ENCODE measurements around the gene EGLN3.
"Not testable (repeated sequence)": the region's sequence is repeated elsewhere in the genome, so short reads cannot be mapped to it uniquely, and the experiment has no call there.

EGLN3 gene

DNA sequence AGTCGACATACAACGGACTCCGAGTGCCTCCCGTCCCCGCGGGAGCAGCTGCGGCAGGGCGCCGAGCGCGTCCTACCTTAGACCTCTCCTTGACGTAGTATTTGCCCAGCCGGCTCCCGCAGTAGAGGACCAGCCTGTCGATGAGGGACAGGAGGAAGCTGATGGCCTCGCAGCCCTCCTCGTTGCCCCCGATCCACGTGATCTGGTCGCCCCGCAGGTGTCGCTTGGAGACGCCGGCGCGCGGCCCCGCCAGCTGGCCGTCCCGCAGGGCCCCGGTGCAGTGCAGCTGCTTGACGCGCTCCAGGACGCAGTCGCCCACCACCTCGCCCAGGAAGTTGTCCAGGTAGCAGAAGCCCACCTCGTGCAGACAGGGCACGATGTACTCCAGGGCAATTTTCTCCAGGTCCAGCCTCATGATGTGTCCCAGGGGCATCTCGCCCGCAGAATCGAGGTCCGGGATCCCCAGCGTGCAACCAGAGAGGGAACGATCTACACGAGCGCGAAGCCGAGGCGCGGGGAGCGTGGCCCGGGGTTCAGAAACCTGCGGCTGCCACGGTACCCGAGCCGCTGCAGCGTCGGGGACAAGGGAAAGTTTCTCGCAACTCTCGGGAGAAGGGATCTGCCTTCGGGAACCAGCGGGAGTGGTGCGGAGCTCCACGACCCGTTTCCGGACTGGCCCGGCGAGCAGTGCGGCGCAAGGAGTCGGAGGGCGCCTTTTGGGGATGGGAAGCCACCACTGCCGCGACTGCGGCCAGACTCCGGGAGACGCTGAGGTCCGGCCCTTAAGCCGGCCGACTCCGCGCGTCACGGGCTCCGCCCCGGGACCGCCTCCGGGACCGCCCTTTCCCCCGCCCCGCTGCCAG, at the start of gene EGLN3:
Gene EGLN3, minus strand, starts transcription at position 755 of the 863 bp plus-strand sequence. Its CDS starts 322 bp downstream, at position 433.
- peak; percentile 15 to 66 (median 50) for DNase-seq (ENCODE audit: low read depth in 2 of 3, low spot score in 1 of 3)

DNA sequence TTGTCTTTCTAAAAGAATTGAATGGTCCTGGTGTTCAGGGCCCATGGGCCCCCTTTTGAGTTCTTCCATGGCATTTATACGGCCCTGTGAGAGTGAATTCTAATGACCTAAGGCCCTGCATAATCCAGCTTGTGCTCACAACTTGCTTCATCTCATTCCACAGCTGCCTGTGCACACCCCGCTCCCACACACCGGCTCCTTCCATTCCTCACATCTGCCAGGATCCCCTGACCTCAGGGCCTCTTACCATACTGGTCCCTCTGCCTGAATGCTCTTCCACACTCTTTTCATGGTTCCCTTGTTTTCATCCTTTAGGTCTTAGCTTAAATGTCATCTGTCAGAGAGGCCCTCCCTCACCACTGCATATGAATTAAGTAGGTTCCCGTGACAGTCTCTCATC, 49.5 kb upstream of the EGLN3 start:
- no peak for DNase-seq (ENCODE audit: low read depth in 2 of 3, low spot score in 1 of 3)

GRCh38 chr14:33999771-34000291, 49.0 kb upstream of the EGLN3 start:
- DNase-seq (ENCODE audit: low read depth in 2 of 3, low spot score in 1 of 3): no peak

GRCh38 chr14:33997611-33998010, 46.7 kb upstream of the EGLN3 start:
- DNase-seq (ENCODE audit: low read depth in 2 of 3, low spot score in 1 of 3): no peak

- no peak for DNase-seq (ENCODE audit: low read depth in 2 of 3, low spot score in 1 of 3)
Observed at GRCh38 chr14:33996462-33996861, 45.6 kb upstream of the EGLN3 start.

- DNase-seq (ENCODE audit: low read depth in 2 of 3, low spot score in 1 of 3): no peak
Observed at GRCh38 chr14:33993246-33993645, 42.4 kb upstream of the EGLN3 start.

DNA sequence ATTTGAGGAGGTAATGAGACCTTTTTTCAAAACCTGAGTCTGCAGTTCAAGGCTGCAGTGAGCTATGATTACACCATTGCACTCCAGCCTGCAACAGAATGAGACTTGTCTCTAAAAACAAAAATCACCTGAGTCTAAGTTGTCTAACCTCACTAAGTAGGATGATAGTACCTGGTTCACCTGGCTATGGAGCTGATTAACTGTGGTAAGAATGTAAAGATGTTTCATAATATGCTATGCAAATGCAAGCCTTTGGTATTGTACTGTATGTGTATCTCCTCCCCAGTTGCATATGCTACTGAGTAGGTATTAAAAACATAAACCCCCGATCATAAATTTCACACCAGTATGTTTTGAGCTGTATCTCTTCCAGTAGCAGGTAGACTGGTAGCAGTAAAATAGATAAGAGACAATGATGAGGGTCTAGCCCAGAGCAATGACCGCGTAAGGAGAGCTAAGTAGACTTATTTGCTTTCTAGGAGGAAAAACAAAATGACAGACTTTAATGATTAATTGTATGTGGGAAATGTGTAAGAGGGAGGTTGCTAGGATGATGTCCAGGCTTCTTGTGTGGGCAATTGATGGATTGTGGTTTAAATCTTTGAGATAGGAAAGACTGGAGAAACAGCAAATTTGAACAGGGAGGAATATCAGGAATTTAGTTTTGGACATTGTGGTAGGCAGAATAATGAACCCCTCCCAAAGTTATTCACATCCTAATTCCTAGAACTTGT, 41.6 kb upstream of the EGLN3 start:
- DNase-seq (ENCODE audit: low read depth in 2 of 3, low spot score in 1 of 3): no peak

- DNase-seq (ENCODE audit: low read depth in 2 of 3, low spot score in 1 of 3): no peak
Observed at GRCh38 chr14:33990790-33991189, 39.9 kb upstream of the EGLN3 start.

- no peak for DNase-seq (ENCODE audit: low read depth in 2 of 3, low spot score in 1 of 3)
Observed at GRCh38 chr14:33987565-33988080, 36.7 kb upstream of the EGLN3 start.

- no peak for DNase-seq (ENCODE audit: low read depth in 2 of 3, low spot score in 1 of 3)
Observed at GRCh38 chr14:33986804-33987203, 35.9 kb upstream of the EGLN3 start.

GRCh38 chr14:33985242-33985641, 34.4 kb upstream of the EGLN3 start:
- DNase-seq (ENCODE audit: low read depth in 2 of 3, low spot score in 1 of 3): no peak

GRCh38 chr14:33979613-33980276, 28.9 kb upstream of the EGLN3 start:
- no peak for DNase-seq (ENCODE audit: low read depth in 2 of 3, low spot score in 1 of 3)

DNA sequence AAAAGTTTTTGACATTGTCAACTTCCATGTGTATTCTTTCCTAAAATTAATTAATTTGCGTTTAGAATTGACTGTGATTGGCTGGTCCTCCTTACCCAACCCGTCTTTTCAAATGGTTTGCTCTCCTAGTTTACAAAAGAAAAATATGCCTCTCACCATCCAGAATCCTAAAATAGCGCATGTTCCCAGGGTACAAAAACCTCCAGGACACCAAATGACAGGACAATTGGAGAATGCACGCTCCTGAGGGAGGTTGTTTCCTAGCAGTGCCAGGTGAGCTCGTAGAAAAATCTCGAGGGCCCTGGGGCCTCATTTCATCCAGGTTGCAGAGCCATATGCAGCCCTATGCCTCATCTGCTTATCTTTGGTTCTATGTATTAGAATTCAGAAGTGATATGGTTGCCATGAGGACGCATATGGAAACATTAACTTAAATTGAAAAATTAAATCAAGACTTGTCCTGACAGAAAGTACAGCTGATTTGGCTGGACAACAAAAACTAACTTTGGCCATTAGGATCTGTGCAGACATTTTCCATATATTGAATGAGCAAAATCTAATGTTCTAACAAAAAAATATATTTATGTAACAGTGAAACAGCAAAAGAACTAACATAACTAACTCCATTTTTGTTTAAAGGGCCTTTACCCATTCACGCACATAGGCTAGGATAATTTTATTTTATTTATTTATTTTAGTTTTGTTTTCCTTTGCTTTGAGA, 28.2 kb upstream of the EGLN3 start:
- no peak for DNase-seq (ENCODE audit: low read depth in 2 of 3, low spot score in 1 of 3)

- DNase-seq (ENCODE audit: low read depth in 2 of 3, low spot score in 1 of 3): no peak
Observed at GRCh38 chr14:33972583-33973081, 21.8 kb upstream of the EGLN3 start.

GRCh38 chr14:33969846-33970245, 19.0 kb upstream of the EGLN3 start:
- DNase-seq (ENCODE audit: low read depth in 2 of 3, low spot score in 1 of 3): not testable (repeated sequence)

DNA sequence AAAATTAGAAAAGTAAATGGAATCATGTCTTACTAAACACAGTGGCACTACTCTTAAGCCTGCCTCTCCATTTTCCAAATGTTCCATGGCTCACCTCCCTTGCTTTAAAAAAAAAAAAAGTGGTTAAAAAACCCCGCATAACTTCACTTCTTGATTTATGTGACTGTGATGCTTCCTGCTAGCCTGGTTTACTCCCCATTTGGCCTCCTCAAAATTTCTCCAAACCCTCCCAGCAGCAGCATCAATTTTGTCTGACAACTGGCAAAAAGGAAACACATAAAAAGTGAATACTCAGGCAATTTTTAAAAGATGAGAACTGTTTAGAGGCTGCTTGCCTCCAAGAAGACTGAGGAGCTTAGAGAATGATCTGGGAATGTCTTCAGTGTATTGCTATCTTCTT, 17.8 kb upstream of the EGLN3 start:
- DNase-seq (ENCODE audit: low read depth in 2 of 3, low spot score in 1 of 3): no peak

DNA sequence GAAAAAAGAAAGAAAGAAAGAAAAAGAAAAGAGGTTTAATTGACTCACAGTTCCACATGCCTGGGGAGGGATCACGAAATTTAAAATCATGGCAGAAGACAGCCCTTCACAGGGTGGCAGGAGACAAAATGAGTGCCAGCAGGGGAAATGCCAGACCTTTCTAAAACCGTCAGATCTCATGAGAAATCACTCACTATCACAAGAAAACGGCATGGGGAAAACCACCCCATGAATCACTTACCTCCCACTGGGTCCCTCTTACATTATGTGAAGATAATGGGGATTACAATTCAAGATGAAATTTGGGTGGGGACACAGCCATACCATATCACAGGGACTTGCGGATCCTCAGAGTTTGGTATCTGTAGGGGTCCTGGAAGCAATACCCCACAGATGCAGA, 16.3 kb upstream of the EGLN3 start:
- DNase-seq (ENCODE audit: low read depth in 2 of 3, low spot score in 1 of 3): no peak

- no peak for DNase-seq (ENCODE audit: low read depth in 2 of 3, low spot score in 1 of 3)
Observed at GRCh38 chr14:33966276-33966675, 15.4 kb upstream of the EGLN3 start.

DNA sequence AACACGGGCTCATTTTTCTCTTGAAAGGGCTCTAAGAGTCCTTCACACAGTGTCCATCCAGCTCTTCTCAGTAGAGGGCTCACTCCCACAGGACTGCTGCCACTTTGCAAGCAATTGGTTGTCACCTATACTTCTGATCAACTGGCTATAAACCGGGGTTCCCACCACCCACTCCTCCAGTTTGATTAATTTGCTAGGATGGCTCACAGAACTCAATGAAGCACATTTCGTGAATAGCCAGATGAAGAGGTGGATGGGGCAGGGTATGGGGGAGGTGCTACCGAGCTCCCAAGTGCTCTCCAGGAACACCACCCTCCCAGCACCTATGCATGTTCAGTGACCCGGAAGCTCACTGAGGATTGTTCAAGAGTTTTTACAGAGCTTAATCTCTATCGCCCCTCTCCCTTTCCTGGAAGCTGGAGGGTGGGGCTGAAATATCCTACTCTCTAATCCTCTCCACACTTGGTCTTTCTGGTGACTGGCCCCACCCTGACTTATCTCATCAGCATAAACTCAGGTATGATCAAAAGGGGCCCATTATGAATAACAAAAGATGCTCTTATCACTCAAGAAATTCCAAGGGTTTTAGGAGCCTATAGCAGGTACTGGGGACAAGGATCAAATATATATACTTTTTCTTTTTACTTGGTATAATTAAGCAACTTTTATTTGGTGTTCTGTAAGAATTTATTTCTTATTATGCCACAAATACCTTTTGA, 13.9 kb upstream of the EGLN3 start:
- no peak for DNase-seq (ENCODE audit: low read depth in 2 of 3, low spot score in 1 of 3)

DNA sequence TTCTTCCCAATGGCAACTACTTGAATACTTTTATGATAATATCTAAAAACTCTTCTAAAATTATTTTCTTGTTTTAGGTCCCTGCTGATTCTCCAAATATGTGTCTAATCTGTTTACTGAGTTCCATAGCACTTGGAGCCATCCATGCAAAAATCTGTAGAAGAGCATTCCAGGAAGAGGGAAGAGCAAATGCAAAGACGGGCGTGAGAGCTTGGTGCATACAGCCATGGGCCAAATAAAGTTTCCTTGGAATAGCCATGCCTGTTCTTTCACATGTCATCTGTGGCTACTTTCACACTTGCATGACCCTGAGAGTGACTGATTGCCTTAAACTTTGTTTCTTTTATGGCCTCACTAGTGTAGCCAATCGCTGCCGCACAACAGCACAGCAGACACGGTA, 13.0 kb upstream of the EGLN3 start:
- no peak for DNase-seq (ENCODE audit: low read depth in 2 of 3, low spot score in 1 of 3)

Data from stimulated activated CD4-positive, alpha-beta T cell treated with anti-CD3 and anti-CD28 coated beads, Interleukin-12 subunit alpha, Interleukin-12 subunit beta, amount 100 ng/mL, for 48 hours (primary cell).